Measurements from ENCODE around the gene AK5. TPM values are rescaled to one million over a fixed set of nuclear protein-coding genes. Genes with fewer than 3 reads are reported as not detected.

The AK5 gene
- total RNA-seq, 1 donor from 2014 or later, result 1.8 TPM

GRCh38 chr1:77239311-77239710, 42.5 kb upstream of the AK5 start:
- Histone ChIP-seq H3K27me3 (ENCODE audit: control insufficient read depth, insufficient read depth, low read length) (no peaks in the 10 kb centered on the region), H3K4me3 (ENCODE audit: low read depth, low read length) (no peak overlapping the region), H3K36me3 (ENCODE audit: control insufficient read depth, insufficient read depth, low read length) (no peaks in the 10 kb centered on the region)
- no peak for TF ChIP-seq CTCF (IDR thresholded peaks at IDR 0.05; ENCODE audit: insufficient read depth, low read length, poor library complexity, severe bottlenecking)
- DNase-seq (ENCODE audit: low read depth), result no peak

GRCh38 chr1:77245830-77246229, 36.0 kb upstream of the AK5 start:
- TF ChIP-seq CTCF (IDR thresholded peaks at IDR 0.05; ENCODE audit: insufficient read depth, low read length, poor library complexity, severe bottlenecking), result no peak
- Histone ChIP-seq H3K27me3 (ENCODE audit: control insufficient read depth, insufficient read depth, low read length) (no peaks in the 10 kb centered on the region), H3K36me3 (ENCODE audit: control insufficient read depth, insufficient read depth, low read length) (no peaks in the 10 kb centered on the region), H3K4me3 (ENCODE audit: low read depth, low read length) (no peak overlapping the region)
- no peak for DNase-seq (ENCODE audit: low read depth)

GRCh38 chr1:77250126-77250525, 31.7 kb upstream of the AK5 start:
- TF ChIP-seq CTCF (IDR thresholded peaks at IDR 0.05; ENCODE audit: insufficient read depth, low read length, poor library complexity, severe bottlenecking), result no peak
- Histone ChIP-seq H3K36me3 (ENCODE audit: control insufficient read depth, insufficient read depth, low read length) (no peaks in the 10 kb centered on the region), H3K4me3 (ENCODE audit: low read depth, low read length) (no peak overlapping the region), H3K27me3 (ENCODE audit: control insufficient read depth, insufficient read depth, low read length) (no peaks in the 10 kb centered on the region)
- DNase-seq (ENCODE audit: low read depth), result no peak

- H3K36me3 ChIP-seq (ENCODE audit: control insufficient read depth, insufficient read depth, low read length), result no peaks in the 10 kb centered on the region
- no peak overlapping the region for H3K4me3 ChIP-seq (ENCODE audit: low read depth, low read length)
- TF ChIP-seq CTCF (IDR thresholded peaks at IDR 0.05; ENCODE audit: insufficient read depth, low read length, poor library complexity, severe bottlenecking), result no peak
- no peaks in the 10 kb centered on the region for H3K27me3 ChIP-seq (ENCODE audit: control insufficient read depth, insufficient read depth, low read length)
- no peak for DNase-seq (ENCODE audit: low read depth)
Measured at GRCh38 chr1:77253211-77253610, 28.6 kb upstream of the AK5 start.

- Histone ChIP-seq H3K4me3 (ENCODE audit: low read depth, low read length) (no peak overlapping the region), H3K27me3 (ENCODE audit: control insufficient read depth, insufficient read depth, low read length) (no peaks in the 10 kb centered on the region), H3K36me3 (ENCODE audit: control insufficient read depth, insufficient read depth, low read length) (no peaks in the 10 kb centered on the region)
- DNase-seq (ENCODE audit: low read depth), result no peak
- no peak for TF ChIP-seq CTCF (IDR thresholded peaks at IDR 0.05; ENCODE audit: insufficient read depth, low read length, poor library complexity, severe bottlenecking)
Measured at GRCh38 chr1:77263708-77264107, 18.1 kb upstream of the AK5 start.

- H3K27me3 ChIP-seq (ENCODE audit: control insufficient read depth, insufficient read depth, low read length), result no peaks in the 10 kb centered on the region
- no peak for TF ChIP-seq CTCF (IDR thresholded peaks at IDR 0.05; ENCODE audit: insufficient read depth, low read length, poor library complexity, severe bottlenecking)
- H3K4me3 ChIP-seq (ENCODE audit: low read depth, low read length), result no peak overlapping the region
- no peak for DNase-seq (ENCODE audit: low read depth)
- no peaks in the 10 kb centered on the region for H3K36me3 ChIP-seq (ENCODE audit: control insufficient read depth, insufficient read depth, low read length)
Measured at GRCh38 chr1:77265180-77265579, 16.6 kb upstream of the AK5 start.

All from kidney epithelial cell (primary cell).